K562 (cell line): ENCODE data around the gene STEAP3. TPM values are rescaled to one million over a fixed set of nuclear protein-coding genes. Genes with fewer than 3 reads are reported as not detected.

Experiments used
- ATAC-seq: fragments of 200-7000 bp; cut with Tn5 transposase; 3 replicates; pipeline ENCODE4 v1.9.1; 2020; ENCODE audit warnings: moderate library complexity
- BruUV-seq: library from RNA; stranded (reverse); fragments of 400-500 nt; replicated peaks from 2 replicates; lab custom pipeline; 2021; lab: Mats Ljungman, UMichigan
- CTCF ChIA-PET: fragments of 300-600 bp; formaldehyde crosslinking; extraction: SDS; loops from one replicate; lab custom pipeline; 2021; ENCODE audit warnings: low intra/inter-chr PET ratio; lab: Yijun Ruan, JAX
- POLR2A ChIA-PET: fragments of 300-600, 350-650 bp; sonication (Branson Sonifier 250); formaldehyde crosslinking; extraction: SDS; loops from one replicate; lab custom pipeline; 2021; ENCODE audit warnings: antibody characterized with exemption, inconsistent platforms; lab: Yijun Ruan, JAX
- DNase-seq, 4 experiments: peaks; one replicate each; pipeline versions ENCODE4 v3.0.0 to v3.0.0-alpha.2; 2011 to 2018; ENCODE audit warnings: low spot score in 3 of 4, mixed read lengths in 3 of 4; ENCODE audit errors: extremely low read depth in 1 of 4
- FAIRE-seq: peaks from 2 replicates; lab custom pipeline; 2011; peaks lifted over from hg19 to GRCh38; lab: Jason Lieb, UNC
- H2AFZ ChIP-seq: 2 replicates; pipeline ENCODE4 v1.6.0; 2011; ENCODE audit warnings: low read depth, low read length, control low read depth, inconsistent platforms
- H3K27ac ChIP-seq: fragments of 200-600 bp; 3 replicates; pipeline ENCODE4 v1.8.0; 2011; ENCODE audit warnings: low read depth, mild to moderate bottlenecking, control low read depth, inconsistent platforms, low read length, moderate library complexity, mixed read lengths; ENCODE audit errors: extremely low read depth
- H3K27me3 ChIP-seq, 2 experiments: fragments of 300-600 bp in 1 of 2; 2 replicates in 1 of 2; 3 replicates in 1 of 2; pipeline versions ENCODE4 v1.6.0 to v1.8.0; 2011; ENCODE audit warnings: inconsistent platforms in 2 of 2, low read length in 2 of 2, mild to moderate bottlenecking in 1 of 2, mixed read lengths in 1 of 2, moderate library complexity in 1 of 2; ENCODE audit not compliant: control insufficient read depth in 2 of 2, insufficient read depth in 2 of 2
- H3K36me3 ChIP-seq: fragments of 300-600 bp; 3 replicates; pipeline ENCODE4 v1.8.0; 2011; ENCODE audit warnings: mild to moderate bottlenecking, low read length, inconsistent platforms; ENCODE audit not compliant: control insufficient read depth, insufficient read depth
- H3K4me1 ChIP-seq, 2 experiments: fragments of 200-600 bp in 1 of 2; replicated peaks in 1 of 2; 2 replicates in 1 of 2; 3 replicates in 1 of 2; pipeline versions ENCODE4 v1.5.1 to v1.8.0; 2011; ENCODE audit warnings: inconsistent platforms in 2 of 2, low read length in 2 of 2, mild to moderate bottlenecking in 1 of 2, mixed read lengths in 1 of 2, moderate library complexity in 1 of 2; ENCODE audit not compliant: control insufficient read depth in 2 of 2, insufficient read depth in 2 of 2
- H3K4me2 ChIP-seq: 2 replicates; pipeline ENCODE4 v1.6.1; 2011; ENCODE audit warnings: low read length, control low read depth, inconsistent platforms, mixed read lengths; ENCODE audit not compliant: insufficient read depth
- H3K4me3 ChIP-seq: fragments of 200-600 bp; sonication (generic), shearing (Covaris generic); 2 replicates; pipeline ENCODE4 v1.5.1; 2016; ENCODE audit warnings: control low read depth, inconsistent platforms
- H3K79me2 ChIP-seq: fragments of 200-600 bp; 3 replicates; pipeline ENCODE4 v1.8.0; 2011; ENCODE audit warnings: low read length, inconsistent platforms; ENCODE audit not compliant: control insufficient read depth, insufficient read depth
- H3K9ac ChIP-seq, 2 experiments: 2 replicates each; pipeline versions ENCODE4 v1.6.0 to v1.6.1; 2011; ENCODE audit warnings: low read depth in 2 of 2, low read length in 2 of 2, control low read depth in 1 of 2, inconsistent platforms in 1 of 2, mild to moderate bottlenecking in 1 of 2, mixed read lengths in 1 of 2; ENCODE audit not compliant: insufficient read depth in 1 of 2
- H3K9me1 ChIP-seq: one replicate; pipeline ENCODE4 v1.6.0; 2011; ENCODE audit warnings: inconsistent platforms, mild to moderate bottlenecking, low read length, moderate library complexity; ENCODE audit not compliant: control insufficient read depth, insufficient read depth
- H3K9me3 ChIP-seq: replicated peaks from 2 replicates; pipeline ENCODE4 v1.5.1; 2011; ENCODE audit warnings: low read depth, low read length, inconsistent platforms; ENCODE audit not compliant: control insufficient read depth, insufficient read depth
- H4K20me1 ChIP-seq: replicated peaks from 2 replicates; pipeline ENCODE4 v1.6.1; 2011; ENCODE audit warnings: low read length, inconsistent platforms, mixed read lengths; ENCODE audit not compliant: control insufficient read depth, insufficient read depth
- CBX3 ChIP-seq, 2 experiments: IDR thresholded peaks; 1 replicate in 1 of 2; 2 replicates in 1 of 2; pipeline ENCODE4 v1.6.1; 2012; ENCODE audit warnings: inconsistent platforms in 2 of 2, low read length in 2 of 2, borderline replicate concordance in 1 of 2, control low read depth in 1 of 2
- FOXP1 ChIP-seq: sonication (generic); formaldehyde crosslinking; IDR thresholded peaks from 2 replicates; pipeline ENCODE4 v1.8.0; 2022; ENCODE audit warnings: mild to moderate bottlenecking, missing genetic modification reagents
- ZC3H8 ChIP-seq: fragments of 450-650 bp; IDR thresholded peaks from 2 replicates; pipeline ENCODE4 v1.6.1; 2017
- ZSCAN29 ChIP-seq: fragments of 450-650 bp; IDR thresholded peaks from 2 replicates; pipeline ENCODE4 v1.6.1; 2017
- WGBS: fragments of 100-300 bp; shearing (Covaris generic); methylation state at CpG from one replicate; pipeline ENCODE4 v1.1.6; 2016; ENCODE audit warnings: low coverage, mixed read lengths; ENCODE audit not compliant: insufficient coverage; ENCODE audit errors: missing lambda C conversion rate; 5-methylcytosine and 5-hydroxymethylcytosine counted together
- in situ Hi-C: fragments of 300-500 bp; cut with MboI; formaldehyde crosslinking; loops from 4 replicates; pipeline ENCODE4 v1.15.0; 2018; ENCODE audit warnings: inconsistent platforms, mixed read lengths
- intact Hi-C: fragments of 100-400 bp; cut with micrococcal nuclease; formaldehyde crosslinking; loops from 2 replicates; pipeline ENCODE4 v1.14.2; 2022
- polyA plus RNA-seq, 8 experiments: library from polyadenylated mRNA; depleted of rRNA in 4 of 8; stranded (reverse) in 5 of 8; unstranded in 3 of 8; fragments of >200 nt; fragmentation: Nextera tagmentation in 2 of 8; fragmentation: Illumina TruSeq in 1 of 8; extraction: Ambion mirVana in 2 of 8; extraction: Trizol in 1 of 8; gene quantifications; 2 replicates each; pipeline versions ENCODE4 v1.2.1 to v1.2.3, GENCODE V29; 2011 to 2014; ENCODE audit warnings: inconsistent platforms in 1 of 8, missing spikeins in 1 of 8
- total RNA-seq, 7 experiments: library from RNA; depleted of rRNA in 6 of 7; stranded (reverse); fragments of >200 nt in 6 of 7; fragmentation: Illumina TruSeq in 2 of 7; extraction: Trizol in 2 of 7; gene quantifications; 2 replicates each; pipeline versions ENCODE4 v1.2.1 to v1.2.3, GENCODE V29; 2011 to 2021; ENCODE audit warnings: low replicate concordance in 1 of 7
- TF ChIP-seq, protein P1 (sequence below), 2 experiments: fragments of 450-650 bp in 1 of 2; IDR thresholded peaks; 2 replicates each; pipeline ENCODE4 v1.6.1; 2011 to 2017; ENCODE audit warnings: low read depth in 2 of 2, antibody characterized with exemption in 1 of 2, borderline replicate concordance in 1 of 2, low read length in 1 of 2, mild to moderate bottlenecking in 1 of 2, mixed read lengths in 1 of 2; ENCODE audit not compliant: control insufficient read depth in 1 of 2

Gene STEAP3
- total and polyA plus RNA-seq, 9 of the 15 experiments (the other 6 are each of a cell fraction or from before 2014, with no cell fraction given), result 1.8 to 31.6 (median 9.0) TPM

DNA sequence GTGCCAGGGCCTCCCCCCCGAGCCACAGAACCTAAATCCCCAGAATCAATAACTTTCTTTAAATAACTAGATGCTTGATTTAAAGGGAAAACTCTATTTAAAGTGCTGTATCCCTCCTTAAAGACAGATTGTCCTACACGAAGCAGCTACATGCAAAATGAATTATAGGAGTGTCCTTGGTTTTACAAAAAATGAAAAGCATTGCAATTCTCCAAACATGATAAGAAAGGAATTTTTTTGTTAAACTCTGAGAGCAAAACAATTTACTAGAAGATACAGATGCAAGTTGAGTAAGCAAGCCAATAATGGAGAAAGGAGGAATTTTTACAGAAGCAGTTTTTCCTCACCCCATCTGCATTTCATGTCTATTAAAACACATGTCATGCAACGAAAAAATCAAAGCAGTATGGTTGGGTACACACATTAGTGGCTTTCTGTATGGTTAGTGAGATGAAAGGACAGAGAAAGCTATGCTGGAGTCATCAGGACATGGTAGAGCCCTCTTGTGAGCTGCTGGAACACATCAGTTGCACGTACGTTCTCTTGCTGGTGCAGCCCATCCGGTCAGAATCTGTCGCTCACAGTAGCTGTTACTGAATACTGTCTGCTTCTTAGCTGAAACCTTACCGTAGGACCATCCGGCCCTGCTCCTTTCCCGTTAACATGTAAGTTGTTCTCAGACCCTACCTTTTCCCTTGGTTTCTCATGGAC, 25.9 kb upstream of the STEAP3 start:
- Histone ChIP-seq H2AFZ (no peak overlapping the region), H3K9ac (no peak overlapping the region), H3K27ac (no peak overlapping the region), H3K4me3 (no peak overlapping the region), H4K20me1 (peaks cover 7% of the 10 kb centered on the region; the same call in 1 of the 2 replicates), H3K4me2 (no peak overlapping the region), H3K9me3 (no peaks in the 10 kb centered on the region), H3K79me2 (no peaks in the 10 kb centered on the region), H3K4me1 (no peaks in the 10 kb centered on the region), H3K9me1 (no peaks in the 10 kb centered on the region), H3K27me3 (peaks cover 7 to 56% of the 10 kb centered on the region in 2 experiments; a peak in 4 of 5 replicates), H3K36me3 (no peaks in the 10 kb centered on the region)
- no peak for DNase-seq
- FAIRE-seq, result peak; percentile 35
- intact Hi-C loops (no loop called here), in situ Hi-C loops (no loop called here)
- WGBS, result 7% methylated on average over 10 of the region's 10 CpGs
- no peak for ATAC-seq
- no TSS peak for BruUV-seq
- TF ChIP-seq CBX3 (IDR thresholded peaks at IDR 0.05; ENCODE audit: borderline replicate concordance in 1 of 2, low read length in 2 of 2), result no peak
- TF ChIP-seq, protein P1, sequence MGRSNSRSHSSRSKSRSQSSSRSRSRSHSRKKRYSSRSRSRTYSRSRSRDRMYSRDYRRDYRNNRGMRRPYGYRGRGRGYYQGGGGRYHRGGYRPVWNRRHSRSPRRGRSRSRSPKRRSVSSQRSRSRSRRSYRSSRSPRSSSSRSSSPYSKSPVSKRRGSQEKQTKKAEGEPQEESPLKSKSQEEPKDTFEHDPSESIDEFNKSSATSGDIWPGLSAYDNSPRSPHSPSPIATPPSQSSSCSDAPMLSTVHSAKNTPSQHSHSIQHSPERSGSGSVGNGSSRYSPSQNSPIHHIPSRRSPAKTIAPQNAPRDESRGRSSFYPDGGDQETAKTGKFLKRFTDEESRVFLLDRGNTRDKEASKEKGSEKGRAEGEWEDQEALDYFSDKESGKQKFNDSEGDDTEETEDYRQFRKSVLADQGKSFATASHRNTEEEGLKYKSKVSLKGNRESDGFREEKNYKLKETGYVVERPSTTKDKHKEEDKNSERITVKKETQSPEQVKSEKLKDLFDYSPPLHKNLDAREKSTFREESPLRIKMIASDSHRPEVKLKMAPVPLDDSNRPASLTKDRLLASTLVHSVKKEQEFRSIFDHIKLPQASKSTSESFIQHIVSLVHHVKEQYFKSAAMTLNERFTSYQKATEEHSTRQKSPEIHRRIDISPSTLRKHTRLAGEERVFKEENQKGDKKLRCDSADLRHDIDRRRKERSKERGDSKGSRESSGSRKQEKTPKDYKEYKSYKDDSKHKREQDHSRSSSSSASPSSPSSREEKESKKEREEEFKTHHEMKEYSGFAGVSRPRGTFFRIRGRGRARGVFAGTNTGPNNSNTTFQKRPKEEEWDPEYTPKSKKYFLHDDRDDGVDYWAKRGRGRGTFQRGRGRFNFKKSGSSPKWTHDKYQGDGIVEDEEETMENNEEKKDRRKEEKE (IDR thresholded peaks at IDR 0.05; ENCODE audit: borderline replicate concordance in 1 of 2, control insufficient read depth in 1 of 2, low read depth in 2 of 2, low read length in 1 of 2), result no peak
- TF ChIP-seq ZC3H8, result no peak
- no peak for TF ChIP-seq FOXP1 (CRISPR knock-in tag)
- no peak for TF ChIP-seq ZSCAN29
- ChIA-PET CTCF (no interaction called here), POLR2A (interaction anchor here (0.6 to 0.9 kb wide), 4 partner anchors 18 to 70 kb away, joined by 3 to 4 read pairs (median 4); no protein-coding TSS in a partner anchor)
